Measurements from ENCODE around the gene RETREG1. TPM values are rescaled to one million over a fixed set of nuclear protein-coding genes. Genes with fewer than 3 reads are reported as not detected.
"Not testable (repeated sequence)": the region's sequence is repeated elsewhere in the genome, so short reads cannot be mapped to it uniquely, and the experiment has no call there.

Gene RETREG1
- total RNA-seq, 4 donors from 2014 or later: 0.51 to 12.5 (median 4.5) TPM

- no peak for DNase-seq
- H3K4me3 ChIP-seq: no peak overlapping the region
- intact Hi-C loops (cut with DNase I; ENCODE audit: low total_unique reads): no loop called here
- no peaks in the 10 kb centered on the region for H3K36me3 ChIP-seq
- TF ChIP-seq CTCF (IDR thresholded peaks at IDR 0.05) (no peak), POLR2A (IDR thresholded peaks at IDR 0.05) (no peak)
- no peaks in the 10 kb centered on the region for H3K27me3 ChIP-seq
- H3K4me1 ChIP-seq: no peaks in the 10 kb centered on the region
- H3K27ac ChIP-seq: no peak overlapping the region
- H3K9me3 ChIP-seq: no peaks in the 10 kb centered on the region
Observed at GRCh38 chr5:16446993-16447392, 169.8 kb downstream of the RETREG1 start.

GRCh38 chr5:16437977-16438376 is 178.8 kb downstream of the RETREG1 start:
- DNase-seq: no peak
- Histone ChIP-seq H3K4me3 (no peak overlapping the region), H3K9me3 (no peaks in the 10 kb centered on the region), H3K36me3 (no peaks in the 10 kb centered on the region), H3K27ac (no peak overlapping the region), H3K4me1 (no peaks in the 10 kb centered on the region), H3K27me3 (no peaks in the 10 kb centered on the region)
- TF ChIP-seq CTCF (IDR thresholded peaks at IDR 0.05) (no peak), POLR2A (IDR thresholded peaks at IDR 0.05) (no peak)
- intact Hi-C loops (cut with DNase I; ENCODE audit: low total_unique reads): no loop called here

GRCh38 chr5:16436065-16436682 is 180.6 kb downstream of the RETREG1 start:
- H3K27me3 ChIP-seq; H3K9me3 ChIP-seq; intact Hi-C loops (cut with DNase I; ENCODE audit: low total_unique reads); H3K4me3 ChIP-seq; DNase-seq; H3K27ac ChIP-seq; H3K36me3 ChIP-seq; H3K4me1 ChIP-seq: not testable (repeated sequence)

- DNase-seq: no peak
- no peaks in the 10 kb centered on the region for H3K36me3 ChIP-seq
- H3K27me3 ChIP-seq: no peaks in the 10 kb centered on the region
- no peaks in the 10 kb centered on the region for H3K4me1 ChIP-seq
- H3K4me3 ChIP-seq: no peak overlapping the region
- no peak overlapping the region for H3K27ac ChIP-seq
- H3K9me3 ChIP-seq: no peaks in the 10 kb centered on the region
- intact Hi-C loops (cut with DNase I; ENCODE audit: low total_unique reads): no loop called here
- no peak for TF ChIP-seq POLR2A (IDR thresholded peaks at IDR 0.05)
- no peak for TF ChIP-seq CTCF (IDR thresholded peaks at IDR 0.05)
Observed at GRCh38 chr5:16431490-16431889, 185.3 kb downstream of the RETREG1 start.

GRCh38 chr5:16430349-16431089 is 186.3 kb downstream of the RETREG1 start:
- H3K27me3 ChIP-seq: no peaks in the 10 kb centered on the region
- H3K4me1 ChIP-seq: no peaks in the 10 kb centered on the region
- no peak for DNase-seq
- H3K36me3 ChIP-seq: no peaks in the 10 kb centered on the region
- no peak overlapping the region for H3K4me3 ChIP-seq
- intact Hi-C loops (cut with DNase I; ENCODE audit: low total_unique reads): no loop called here
- H3K9me3 ChIP-seq: no peaks in the 10 kb centered on the region
- TF ChIP-seq POLR2A (IDR thresholded peaks at IDR 0.05) (no peak), CTCF (IDR thresholded peaks at IDR 0.05) (no peak)
- H3K27ac ChIP-seq: no peak overlapping the region
